AG20443 (cell line): ENCODE data around the gene PRDM16.

Experiments
- DNase-seq: peaks from one replicate; pipeline ENCODE4 v3.0.0; 2012; ENCODE audit warnings: low spot score, mixed read lengths

Gene PRDM16

DNA sequence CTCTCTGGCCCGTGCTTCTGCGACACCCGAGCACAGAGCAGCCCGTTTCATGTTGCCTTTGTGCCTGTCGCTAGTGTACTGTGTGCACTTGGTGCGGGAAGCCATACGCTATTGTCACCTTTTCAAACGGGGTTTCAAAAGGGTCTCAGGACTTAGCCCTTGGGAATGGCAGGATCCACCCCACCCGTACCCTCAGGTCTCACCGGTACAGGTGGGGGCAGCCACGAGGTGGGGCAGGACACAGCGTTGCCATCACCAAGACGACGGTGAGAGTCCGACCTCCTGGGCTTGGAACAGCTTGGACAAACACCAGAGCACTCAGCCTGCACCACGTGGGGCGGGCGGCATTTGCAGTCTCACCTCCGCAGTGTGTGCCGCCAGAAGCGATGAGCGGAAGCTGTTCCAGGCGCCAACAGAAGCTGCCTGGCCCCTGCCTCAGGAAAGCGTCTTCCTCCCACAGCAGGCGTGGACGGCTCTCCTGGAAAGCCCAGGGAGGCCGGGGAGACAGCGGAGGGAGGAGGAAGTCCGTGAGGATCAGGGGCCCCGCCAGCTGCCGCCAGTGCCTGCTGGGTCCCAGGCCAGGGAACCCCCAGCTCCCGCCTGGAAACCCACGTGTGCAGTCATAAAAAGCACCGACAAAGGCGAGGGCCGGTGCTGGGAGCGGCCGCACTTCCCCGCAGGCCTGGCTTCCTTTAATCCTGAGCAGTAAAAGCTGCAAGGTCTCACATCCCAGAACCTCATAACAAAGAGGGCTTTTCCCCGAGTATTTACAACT lies 254.2 kb downstream of the PRDM16 start:
- no peak for DNase-seq

DNA sequence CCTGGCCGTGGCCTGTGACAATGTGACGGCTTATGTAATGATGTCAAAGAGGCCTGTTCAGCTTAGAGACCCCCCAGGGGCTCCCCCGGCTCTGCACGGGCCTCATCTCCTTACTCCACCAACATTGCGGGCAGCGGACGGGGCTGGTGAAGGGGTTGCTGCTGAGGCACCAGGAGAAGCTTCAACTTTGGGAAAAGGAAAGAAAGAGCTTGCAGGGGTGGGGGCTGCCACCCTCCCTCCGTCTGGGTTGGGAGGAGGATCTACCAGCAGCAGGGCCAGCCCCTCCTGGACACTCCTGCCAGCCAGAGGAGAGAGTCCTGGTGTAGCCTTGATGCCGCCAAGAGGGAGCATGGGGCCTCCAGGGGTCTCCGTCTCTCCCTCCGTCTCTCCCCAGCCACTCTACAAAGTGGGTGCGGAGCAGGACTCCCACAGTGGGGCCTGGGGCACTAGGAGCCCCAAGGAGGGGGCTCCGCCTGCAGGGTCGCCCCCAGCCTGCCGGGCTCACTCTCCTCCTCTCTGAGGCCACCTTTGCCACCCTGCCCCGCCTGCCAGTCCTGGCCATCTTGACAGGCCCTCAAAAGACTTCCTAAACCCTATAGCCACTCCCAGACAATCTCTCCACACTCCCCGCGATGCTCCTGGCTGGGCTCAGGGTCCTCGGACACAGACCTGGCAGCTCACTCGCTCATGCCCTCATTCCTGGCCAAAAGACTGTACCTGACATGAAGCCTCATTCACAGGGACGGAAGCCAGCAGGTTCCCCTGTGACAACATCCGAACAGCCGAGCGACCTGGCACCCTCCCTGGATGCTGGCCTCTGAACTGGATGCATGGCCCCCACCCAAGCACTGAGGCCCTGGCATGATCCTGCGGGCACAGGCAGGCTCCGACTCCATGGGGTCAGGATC lies 255.0 kb downstream of the PRDM16 start:
- no peak for DNase-seq

DNA sequence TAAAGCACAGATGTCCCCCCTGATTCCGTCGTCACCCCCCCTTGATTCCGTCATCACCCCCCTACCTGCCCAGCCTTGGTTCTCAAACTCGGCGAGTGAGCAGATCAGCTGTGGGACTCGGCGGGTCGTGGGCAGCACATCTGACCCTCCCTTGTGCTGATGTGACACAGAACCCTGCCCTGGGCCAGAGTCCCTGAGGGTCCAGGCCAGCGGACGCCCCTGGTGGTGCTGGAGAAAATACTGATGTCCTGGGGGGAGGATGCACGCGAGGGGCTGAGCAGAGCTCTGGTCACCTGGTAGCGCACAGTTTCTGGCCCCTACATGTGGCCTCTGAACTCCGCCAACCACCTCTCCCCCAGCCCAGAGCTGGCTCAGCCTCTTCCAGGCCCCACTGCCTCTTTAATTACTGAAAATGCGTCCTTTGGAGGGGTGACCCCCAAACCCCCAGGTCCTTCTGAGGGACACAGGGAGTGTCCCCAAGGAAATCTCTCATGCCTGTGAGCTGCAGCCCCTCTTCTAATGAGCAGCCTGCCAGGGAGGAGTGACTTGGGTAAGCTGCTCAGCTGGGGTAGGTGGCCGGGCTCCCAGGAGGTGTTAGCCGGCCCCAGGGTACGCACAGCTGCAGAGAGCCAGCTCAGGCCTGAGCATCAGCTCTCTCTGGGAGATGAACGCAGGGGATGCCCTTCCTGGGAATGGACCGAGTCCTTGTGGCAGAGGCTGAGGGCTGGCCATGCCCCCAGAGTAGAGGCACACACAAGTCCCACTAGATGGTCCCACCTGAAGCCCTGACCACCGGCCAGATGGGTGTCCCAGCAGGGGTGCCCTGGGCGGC lies 255.9 kb downstream of the PRDM16 start:
- no peak for DNase-seq

DNA sequence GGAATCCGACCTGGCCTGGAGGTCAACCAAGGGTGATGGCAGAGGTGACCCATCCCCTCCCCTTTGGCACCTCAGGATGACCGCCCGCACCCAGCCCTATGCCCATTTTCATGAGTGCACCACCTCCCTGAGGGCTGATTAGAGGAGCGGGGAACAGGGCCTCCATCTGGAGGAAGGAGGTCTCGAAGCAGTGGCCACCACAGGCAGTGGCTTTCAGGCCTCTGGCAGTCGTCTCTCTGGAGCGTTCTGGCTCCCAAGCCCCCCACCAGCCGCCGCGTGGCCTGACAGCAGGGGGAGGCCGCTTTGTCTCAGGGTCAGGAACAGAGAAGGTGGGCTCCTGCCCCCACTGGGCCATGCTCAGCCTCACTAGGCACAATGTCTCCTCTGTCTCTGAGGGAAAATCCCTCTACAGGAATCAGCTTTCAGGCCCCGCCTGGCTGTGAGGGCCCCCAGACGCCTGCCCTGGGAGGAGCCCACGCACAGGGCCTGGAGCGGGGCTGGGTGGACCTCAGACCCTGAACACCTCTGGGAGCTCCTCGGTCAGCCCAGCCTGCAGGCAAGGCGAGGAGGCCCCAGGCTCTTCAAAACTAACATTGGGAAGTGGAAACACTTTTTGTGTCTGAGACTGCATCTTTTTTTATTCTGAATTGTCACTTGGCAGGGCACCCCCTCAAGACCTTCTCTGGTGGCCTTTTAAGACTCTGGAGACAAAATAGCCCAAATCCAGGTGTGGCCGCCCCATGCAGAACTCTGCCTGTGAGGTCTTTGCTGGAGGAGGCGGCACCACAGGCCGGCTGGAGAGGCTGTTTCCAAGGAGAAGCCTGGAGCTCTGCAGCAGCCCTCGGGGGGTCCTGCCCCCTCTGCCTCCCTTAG lies 257.7 kb downstream of the PRDM16 start:
- no peak for DNase-seq

DNA sequence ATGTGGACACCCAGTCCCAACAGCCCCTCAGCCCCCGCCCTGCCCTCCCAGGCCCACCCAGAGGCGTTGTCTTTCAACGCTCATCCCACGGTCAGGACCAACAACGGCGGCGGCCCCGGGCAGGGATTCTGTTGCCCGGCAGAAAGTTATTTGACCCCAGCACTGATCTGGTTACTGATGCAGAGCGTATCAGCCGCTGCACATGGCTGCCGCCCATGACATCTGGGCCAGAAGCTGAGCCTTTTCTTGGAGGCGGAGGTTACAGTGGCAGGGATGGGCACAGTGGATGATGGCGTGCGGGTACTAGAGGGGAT lies 258.3 kb downstream of the PRDM16 start:
- no peak for DNase-seq

DNA sequence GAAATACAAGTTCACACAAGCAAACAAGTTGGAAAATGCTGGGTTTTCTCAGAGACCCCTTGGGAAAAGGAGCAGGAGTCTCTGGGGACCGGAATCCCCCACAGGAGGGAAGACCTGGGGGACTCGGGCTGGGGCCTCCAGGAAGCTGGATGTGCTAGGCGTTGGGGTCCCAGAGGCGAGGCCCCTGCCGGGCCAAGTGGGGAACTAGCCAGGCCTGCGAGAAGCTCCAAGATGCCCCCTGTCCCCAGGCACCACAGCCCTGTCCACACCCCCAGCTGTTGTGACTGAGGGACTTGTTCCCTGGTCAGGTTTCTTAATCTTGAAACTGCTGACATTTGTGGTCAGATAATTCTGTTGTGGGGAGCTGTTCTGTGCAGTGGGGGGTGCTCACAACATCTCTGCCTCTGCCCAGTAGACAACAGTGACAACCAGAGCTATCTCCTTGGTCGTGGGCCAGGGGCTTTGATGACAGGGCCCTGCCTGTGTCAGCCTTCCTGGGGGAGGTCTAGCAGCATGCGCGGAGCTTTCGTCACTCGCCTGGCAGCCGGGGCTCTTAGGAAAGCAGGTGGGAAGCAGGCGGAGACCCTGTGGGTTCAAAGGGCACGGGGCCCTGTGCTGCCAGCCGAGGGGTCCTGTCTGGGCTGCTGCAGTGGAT lies 259.1 kb downstream of the PRDM16 start:
- DNase-seq: no peak

DNA sequence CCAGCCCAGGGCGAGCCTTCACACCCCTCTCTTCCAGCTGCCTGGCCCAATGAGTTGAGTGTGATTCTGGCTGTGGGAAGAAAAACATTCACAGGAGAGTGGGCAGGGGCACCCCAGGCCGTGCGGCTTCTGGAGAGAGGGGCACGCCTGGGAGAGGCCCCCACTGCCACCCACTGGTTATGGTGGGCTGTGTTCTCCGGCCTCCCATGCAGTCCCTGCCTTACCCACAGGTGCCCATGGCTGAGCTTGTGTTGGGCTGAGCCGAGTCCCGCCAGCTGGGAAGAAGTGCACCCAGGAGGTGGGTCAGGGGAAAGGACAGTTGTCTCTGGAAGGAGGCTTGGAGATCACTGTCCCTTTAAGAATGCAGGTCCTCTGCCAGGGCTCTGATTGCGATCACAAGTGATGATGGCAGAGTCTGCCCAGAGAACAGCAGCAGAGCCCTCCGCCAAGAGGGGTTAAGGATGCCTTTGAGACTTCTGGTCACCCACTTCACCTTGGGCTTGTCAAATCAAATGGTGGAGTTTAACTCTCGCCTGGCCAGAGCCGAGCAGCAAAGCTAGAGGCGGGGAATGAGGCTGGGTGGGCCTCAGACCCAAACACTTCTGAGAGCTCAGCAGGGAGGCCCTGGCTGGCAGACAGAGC lies 260.8 kb downstream of the PRDM16 start:
- no peak for DNase-seq

DNA sequence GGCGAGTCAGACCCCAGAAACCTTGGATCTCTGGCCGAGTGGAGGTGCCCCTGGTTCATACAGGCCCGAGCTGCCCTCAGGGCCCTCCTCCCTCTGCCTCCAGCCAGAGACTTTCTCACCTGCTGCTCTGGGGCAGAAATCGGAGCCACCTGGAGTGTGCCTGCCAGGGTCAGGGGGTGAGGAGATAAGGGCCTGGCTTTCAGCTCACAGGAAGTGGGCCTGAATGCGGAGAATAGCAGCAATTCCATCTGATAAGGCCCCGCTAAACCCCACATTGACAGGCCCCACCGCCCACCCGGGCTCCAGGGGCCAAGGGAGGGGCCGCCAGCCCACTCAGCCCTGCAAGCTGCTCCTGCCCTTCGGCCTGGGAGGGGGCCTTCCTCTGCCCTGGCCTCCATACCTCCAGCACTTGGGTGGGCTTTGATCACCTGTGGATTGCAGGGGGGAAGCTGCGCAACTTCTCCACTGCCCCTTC lies 261.8 kb downstream of the PRDM16 start:
- no peak for DNase-seq

DNA sequence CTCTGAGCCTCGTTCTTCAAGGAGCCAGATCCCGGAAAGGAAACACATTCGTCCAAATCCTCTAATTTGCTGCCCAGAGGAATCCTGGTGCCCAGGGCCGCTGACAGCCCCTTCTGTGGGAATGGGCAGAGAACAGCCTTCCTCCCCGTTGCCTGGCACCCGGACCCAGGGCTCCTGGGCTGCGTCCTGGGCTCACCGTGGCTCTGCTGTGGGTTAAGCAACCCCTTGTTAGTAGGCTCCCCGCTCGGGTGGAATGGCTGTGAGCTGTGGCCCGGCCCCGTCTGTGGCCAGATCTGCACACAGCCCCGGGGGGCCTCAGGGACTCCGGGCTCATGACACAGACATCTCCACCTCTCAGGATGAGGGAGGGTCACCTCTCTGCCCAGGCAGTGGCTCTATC lies 262.6 kb downstream of the PRDM16 start:
- DNase-seq: no peak

DNA sequence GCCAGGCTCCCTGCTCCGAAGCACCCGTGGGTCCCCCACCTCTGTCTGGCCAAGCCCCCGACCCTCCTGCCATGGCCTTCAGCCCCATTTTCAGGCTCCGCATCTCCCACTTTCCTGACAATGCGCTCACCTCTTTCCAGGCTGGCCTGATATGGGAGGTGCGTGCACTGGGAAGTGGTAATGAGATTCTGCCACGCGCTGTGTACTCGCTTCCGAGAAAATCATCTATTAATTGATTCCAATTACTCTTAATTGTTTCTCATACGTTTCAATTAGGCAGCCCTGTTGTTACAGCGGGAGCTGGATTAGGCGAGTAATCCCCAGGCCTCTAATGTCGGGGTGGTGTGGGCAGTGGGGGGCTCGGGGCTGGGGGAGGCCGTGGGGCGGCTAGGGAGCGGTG lies 263.0 kb downstream of the PRDM16 start:
- no peak for DNase-seq

DNA sequence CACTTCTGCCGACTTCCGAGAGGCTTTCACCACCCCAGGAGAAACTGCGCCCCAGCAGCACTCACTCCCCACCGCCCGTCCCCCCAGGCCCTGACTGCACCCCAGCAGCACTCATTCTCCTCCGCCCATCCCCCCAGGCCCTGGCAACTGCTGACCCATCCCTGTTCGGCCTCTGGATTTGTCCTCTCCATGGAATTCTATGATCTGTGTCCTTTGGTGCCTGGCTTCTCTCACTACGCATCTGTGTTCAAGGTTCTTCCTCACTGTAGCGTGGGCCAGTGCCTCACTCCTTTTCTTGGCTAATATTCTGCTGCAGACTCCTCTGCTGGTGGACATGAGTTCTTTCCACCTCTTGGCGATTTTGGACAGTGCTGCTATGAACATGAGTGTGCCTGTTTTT lies 263.7 kb downstream of the PRDM16 start:
- no peak for DNase-seq

DNA sequence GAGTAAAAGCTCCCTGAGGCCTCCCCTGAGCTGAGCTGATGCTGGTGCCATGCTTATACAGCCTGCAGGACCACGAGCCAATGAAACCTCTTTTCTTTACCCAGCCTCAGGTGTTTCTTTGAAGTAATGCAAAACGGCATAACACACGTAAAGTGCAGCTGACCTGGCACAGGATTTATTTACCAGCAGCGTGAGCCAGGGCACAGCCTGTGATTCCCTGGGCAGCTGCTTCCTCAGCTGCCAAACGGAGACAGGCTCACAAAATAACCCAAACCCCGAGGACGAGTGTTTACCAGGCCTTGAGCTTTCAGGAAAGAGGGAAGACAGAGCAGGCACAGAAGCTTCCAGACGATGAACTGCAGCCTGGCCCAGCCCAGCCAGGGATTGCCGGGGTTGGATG lies 264.9 kb downstream of the PRDM16 start:
- no peak for DNase-seq

DNA sequence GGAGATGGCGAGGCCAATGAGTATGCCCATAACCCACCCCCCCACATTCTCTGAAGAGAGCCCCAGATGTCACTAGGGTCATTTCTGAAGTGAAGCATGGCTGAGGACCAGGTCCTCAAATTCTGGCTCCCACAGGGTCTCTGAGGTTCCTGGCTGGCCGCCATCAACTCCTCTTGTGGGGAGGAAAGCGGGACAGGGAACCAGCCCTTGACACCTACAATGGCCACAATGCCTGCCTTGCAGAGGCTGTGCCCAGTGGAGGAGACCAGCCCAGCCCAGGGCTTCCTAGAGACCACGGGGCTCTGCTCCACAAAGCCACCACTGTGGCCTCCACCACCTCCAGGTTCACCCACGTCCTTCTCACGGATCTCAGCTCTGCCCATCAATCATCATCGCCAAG lies 265.4 kb downstream of the PRDM16 start:
- DNase-seq: no peak

DNA sequence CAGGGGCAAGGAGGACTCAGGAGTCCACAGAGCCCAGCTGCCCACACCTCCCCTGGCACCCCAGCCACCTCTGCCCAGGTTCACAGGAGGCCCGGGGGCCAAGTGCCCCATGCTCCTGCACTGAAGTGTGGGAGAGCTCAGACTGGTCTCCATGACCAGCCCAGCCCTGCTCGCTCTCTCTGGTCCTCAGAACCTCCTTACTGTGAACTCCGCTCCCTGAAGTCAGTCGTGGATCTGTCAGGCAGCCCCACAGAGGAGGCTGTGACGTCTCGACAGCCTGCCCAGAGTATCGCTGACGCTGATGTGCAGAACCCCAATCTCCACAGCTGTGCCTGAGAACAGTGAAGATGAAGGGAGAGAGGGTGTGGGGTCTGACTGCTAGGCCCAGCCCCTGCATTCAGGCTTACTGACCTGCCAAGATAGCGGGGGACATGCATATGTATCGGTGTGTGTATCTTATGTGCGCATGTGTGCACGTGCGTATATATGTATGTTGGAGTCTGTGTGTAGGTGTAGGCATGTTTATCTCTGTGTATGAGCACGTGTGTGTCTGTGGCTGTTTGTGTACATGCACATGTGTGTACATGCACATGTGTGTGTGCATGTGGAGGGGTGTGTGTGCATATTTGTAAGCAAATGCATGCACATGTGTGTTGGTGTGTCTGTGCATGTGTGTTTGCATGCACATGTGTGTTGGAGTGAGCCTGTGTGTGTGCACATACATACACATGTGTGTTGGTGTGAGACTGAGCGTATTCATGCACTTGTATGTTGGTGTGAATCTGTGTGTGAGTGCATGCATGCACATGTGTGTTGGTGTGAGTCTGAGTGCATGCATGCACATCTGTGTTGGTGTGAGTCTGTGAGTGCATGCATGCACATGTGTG lies 267.0 kb downstream of the PRDM16 start:
- DNase-seq: no peak

DNA sequence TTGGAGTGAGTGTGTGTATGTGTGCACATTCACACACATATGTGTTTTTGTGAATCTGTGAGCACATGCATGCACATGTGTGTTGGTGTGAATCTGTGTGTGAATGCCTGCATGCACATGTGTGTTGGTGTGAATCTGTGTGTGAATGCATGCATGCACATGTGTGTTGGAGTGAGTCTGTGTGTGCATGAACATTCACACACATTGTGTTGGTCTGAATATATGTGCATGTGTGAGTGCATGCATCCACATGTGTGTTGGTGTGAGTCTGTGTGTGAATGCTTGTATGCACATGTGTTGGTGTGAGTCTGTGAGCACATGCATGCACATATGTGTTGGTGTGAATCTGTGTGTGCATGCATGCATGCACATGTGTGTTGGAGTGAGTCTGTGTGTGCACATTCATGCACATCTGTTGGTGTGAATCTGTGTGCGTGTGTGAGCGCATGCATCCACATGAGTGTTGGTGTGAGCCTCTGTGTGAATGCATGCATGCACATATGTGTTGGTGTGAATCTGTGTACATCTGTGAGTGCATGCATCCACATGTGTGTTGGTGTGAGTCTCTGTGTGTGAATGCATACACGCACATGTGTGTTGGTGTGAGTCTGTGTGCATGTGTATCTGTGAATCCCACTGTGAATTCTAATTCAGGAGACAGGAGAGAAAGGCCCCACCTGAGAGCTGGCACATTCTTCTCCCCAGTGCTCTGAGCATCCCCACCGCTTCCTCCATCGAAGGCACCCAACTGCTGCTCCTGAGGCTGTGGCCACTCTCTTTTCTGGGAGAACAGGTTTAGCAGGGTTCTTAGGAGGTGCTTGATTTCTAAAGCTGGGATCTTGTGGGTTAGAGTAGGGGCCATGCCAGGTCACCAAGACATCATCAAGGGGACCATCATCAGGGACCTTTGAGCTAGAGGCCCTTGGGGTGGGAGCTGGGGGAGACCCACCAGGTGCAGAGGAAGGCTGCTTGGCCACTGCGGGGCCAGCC lies 267.9 kb downstream of the PRDM16 start:
- DNase-seq: no peak

DNA sequence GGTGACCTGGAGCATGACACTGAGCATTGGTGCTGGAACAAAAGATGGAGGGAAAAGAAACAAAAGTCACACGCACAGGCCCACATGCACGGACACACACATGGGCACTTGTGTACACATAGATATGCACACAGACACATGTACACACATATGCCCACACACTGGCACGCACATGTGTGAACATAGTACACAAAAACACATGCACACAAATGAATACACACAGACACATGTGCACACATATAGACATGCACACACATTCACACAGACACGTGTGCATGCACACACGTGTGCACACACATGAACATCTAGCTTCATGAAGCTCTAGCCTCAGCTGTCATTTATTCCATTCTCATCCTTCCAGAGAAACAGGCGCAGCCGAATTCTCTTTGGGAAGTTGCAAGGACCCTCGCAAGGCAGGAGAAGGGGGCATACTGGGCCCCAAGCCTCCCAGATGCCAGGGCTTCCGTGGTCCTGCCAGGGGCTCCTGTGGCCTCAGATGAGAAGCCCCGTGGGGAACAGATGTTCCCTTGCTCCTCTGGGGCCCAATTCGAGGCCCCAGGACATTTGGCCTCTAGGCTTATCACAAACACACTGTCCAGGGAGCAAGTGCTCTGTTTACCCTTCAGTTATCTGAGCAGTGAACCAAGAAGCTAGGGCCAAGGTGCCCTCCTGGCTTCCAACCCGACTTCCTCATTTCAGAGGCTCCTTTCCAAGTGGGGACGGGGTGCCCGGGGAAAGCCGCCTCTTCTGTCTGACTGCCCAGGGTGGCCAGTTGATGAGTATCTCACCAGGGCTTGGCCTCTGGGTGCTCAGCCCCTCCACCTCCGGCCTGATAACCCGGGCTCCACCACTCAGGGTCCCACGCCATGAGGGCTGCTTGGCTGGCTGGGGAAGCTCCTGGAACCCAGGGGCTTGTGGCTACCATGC lies 269.1 kb downstream of the PRDM16 start:
- no peak for DNase-seq

DNA sequence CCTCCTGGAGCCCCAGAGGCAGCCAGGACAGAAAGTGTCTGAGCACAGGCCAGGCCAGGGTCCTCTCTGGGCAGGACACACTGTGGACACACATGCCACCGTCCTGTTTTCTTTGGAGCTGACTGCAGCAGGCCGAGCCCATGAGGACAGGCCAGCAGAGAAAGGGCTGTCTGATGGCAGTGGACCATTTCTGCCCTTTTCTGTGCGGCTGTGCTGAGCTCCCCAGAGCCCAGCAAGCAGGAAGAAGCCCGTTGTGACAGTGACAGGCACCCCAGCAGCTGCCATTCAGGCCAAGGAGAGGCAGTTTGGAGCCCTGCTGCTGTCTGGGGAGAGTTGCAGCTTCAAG lies 269.7 kb downstream of the PRDM16 start:
- DNase-seq: no peak
